HG03575 (cell line): ENCODE measurements around the gene ADAT3.
"Not testable (repeated sequence)": the region's sequence is repeated elsewhere in the genome, so short reads cannot be mapped to it uniquely, and the experiment has no call there.

Experiments
- ATAC-seq: cut with Tn5 transposase; IDR thresholded peaks from one replicate; pipeline ENCODE4 v1.9.1; 2021; ENCODE audit not compliant: unreplicated experiment, insufficient number of reproducible peaks, low FRiP score; ENCODE audit errors: extremely low read depth

The ADAT3 gene

GRCh38 chr19:1881393-1882088 is 23.7 kb upstream of the ADAT3 start:
- not testable (repeated sequence) for ATAC-seq

- no peak for ATAC-seq
Observed at GRCh38 chr19:1882089-1882785, 23.0 kb upstream of the ADAT3 start.

DNA sequence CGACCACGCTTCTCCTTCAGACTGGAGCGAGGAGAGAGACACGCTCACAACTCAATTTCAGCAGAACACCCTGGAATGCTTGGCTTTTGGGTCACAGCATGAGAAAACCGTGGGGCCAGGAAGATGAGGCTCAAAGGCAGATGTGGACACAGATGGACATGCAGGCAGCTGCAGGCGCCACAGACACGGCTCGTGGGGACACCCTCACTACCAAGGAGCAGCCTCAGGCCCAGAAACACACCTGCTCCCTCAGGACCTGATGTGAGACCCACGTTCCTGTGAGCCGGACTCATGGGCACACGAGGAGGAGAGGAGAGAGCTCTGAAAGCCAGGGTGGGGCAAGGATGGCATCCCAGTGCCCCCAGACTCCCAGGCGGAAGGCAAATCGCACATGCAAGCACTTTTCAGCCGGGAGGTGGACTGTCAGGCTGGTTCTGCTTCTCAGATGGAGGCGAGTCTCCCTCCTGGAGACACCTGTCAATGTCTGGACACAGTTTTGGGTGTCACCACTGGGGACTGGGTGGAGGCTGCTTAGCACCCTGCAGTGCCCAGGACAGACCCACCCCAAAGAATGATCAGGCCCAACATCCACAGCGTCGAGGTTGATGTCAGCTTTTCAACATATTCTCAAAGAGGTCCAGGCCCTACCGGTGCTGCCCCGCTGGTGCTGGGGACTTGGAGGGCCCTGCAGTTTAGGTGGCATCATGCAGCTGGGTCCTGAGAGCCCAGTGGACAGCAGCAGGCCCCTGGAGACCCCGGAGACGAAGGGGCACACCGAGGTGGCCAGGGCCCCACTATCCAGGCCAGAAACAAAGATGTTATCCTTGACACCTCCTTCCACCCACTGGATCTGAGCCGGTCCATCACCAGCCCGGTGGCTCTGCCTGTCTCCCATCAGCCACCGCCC is 22.2 kb upstream of the ADAT3 start:
- no peak for ATAC-seq

GRCh38 chr19:1883784-1884183 is 21.4 kb upstream of the ADAT3 start:
- no peak for ATAC-seq

DNA sequence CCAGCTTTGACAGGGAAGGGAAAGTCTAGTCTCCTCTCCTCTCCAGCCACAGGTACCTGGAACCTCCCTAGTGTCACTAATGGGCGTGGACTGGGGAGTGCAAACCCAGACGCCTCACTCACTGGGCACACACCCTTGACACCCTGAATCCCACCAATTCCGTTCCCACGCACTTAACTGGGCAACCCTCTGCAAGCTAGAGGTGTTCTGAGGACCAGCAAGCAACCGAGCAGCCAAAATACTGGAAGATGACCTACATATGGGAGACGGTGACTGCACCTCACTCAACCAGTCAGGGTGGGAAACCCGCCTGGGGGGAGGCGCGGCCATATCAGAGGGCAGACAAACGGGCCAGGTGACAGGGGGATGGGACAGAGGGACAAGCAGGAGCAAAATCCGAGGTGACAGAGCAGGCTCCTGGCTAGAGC is 20.9 kb upstream of the ADAT3 start:
- ATAC-seq: no peak

- no peak for ATAC-seq
Observed at GRCh38 chr19:1884719-1885334, 20.4 kb upstream of the ADAT3 start.

GRCh38 chr19:1885398-1886119 is 19.6 kb upstream of the ADAT3 start, which contains the start of gene ABHD17A:
ABHD17A (minus strand) TSS chr19:1885496; CDS start chr19:1881566, 3,930 bp downstream.
- ATAC-seq: not testable (repeated sequence)

DNA sequence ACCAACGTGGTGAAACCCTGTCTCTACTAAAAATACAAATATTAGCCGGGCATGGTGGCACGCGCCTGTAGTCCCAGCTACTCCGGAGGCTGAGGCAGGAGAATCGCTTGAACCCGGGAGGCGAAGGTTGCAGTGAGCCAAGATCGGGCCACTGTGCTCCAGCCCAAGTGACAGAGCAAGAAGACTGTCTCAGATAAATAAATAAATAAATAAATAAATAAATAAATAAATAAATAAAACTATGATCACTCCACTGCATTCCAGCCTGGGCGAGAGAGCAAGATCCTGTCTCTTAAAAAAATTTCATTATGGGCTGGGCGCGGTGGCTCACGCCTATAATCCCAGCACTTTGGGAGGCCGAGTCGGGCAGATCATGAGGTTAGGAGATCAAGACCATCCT is 18.8 kb upstream of the ADAT3 start:
- not testable (repeated sequence) for ATAC-seq

GRCh38 chr19:1888385-1888784 is 16.8 kb upstream of the ADAT3 start:
- ATAC-seq: no peak

DNA sequence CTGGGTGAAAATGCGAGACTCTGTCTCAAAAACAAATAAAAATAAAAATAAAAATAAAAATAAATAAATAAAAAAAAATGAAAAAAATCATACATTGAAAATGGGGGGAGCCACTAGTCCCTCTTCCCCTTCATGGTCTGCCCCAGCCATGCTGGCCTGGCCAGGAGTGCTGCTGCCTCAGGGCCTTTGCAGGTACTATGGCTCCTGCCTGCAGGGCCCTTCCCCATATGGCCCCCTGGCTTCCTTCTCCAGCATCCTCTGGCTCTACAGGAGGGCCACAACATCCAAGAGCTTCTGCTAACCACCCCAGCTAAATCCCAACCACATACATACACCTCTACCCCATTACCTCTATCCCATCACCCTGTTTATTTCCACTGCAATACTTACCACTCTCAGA is 15.3 kb upstream of the ADAT3 start:
- no peak for ATAC-seq

GRCh38 chr19:1893791-1894190 is 11.4 kb upstream of the ADAT3 start:
- no peak for ATAC-seq

GRCh38 chr19:1896508-1896907 is 8.7 kb upstream of the ADAT3 start:
- no peak for ATAC-seq

- ATAC-seq: no peak
Observed at GRCh38 chr19:1901940-1902404, 3.2 kb upstream of the ADAT3 start.

DNA sequence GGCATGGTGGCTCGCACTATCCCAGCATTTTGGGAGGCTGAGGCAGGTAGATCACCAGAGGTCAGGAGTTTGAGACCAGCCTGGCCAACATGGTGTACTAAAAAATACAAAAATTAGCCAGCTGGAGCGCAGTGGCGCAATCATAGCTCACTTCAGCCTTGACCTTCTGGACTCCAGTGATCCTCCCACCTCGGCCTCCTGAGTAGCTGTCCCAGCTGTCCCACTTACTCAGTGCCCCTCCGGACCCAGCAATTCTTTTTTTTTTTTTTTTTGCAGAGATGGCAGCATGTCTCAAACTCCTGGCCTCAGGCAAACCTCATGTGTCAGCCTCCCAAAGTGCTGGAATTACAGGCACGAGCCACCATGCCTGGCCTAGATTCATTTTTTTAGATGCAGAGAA is 2.3 kb upstream of the ADAT3 start:
- ATAC-seq: no peak

- ATAC-seq: no peak
Observed at GRCh38 chr19:1904860-1905109, 414 bp upstream of the ADAT3 start.

DNA sequence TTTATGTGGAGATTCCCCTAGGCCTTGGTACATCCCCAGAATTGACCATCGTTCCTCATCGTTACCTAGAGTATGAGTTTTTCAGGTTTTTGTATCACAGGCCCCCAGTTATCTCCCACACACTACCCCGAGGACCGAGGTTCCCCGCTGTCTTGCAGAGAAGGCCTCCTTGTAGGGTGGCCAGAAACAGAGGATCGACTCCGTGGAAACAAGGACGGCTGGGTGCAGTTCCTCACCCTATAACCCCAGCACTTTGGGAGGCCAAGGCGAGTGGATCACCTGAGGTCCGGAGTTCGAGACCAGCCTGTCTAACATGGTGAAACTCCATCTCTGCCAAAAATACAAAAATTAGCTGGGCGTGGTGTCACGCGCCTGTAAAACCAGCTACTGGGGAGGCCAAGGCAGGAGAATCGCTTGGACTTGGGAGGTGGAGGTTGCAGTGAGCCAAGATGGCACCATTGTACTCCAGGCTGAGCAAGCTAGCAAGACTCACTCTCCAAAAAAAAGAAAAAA is 720 bp downstream of the ADAT3 start:
- ATAC-seq: no peak

DNA sequence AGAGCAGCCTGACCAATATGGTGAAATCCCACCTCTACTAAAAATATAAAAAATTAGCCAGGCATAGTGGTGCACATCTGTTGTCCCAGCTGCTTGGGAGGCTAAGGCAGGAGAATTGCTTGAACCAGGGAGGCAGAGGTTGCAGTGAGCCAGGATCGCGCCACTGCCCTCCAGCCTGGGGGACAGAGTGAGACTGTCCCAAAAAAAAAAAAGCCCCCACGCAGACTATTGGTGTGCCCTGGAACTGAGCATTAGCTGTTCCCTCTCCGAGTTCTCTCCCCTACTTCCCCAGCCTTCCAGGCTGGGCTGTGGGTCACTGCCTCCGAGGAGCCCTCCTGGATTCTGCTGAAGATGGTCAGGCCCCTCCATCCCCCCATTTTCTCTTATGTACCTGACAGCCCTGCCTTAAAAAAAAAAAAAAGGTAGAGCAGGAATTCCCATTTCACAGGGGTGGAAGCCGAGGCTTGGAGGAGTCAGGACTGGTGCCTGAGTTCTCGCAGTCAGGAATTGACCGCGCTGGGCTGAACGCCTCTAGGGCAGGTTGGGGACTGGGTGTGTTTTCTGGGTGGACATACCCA is 1.9 kb downstream of the ADAT3 start:
- no peak for ATAC-seq
